H1 (cell line): ENCODE results near the gene PCED1B. TPM values are rescaled to one million over a fixed set of nuclear protein-coding genes. Genes with fewer than 3 reads are reported as not detected.

Source experiments
- CTCF ChIA-PET: fragments of 300-600 bp; sonication (Branson Sonifier 250); formaldehyde crosslinking; loops from one replicate; lab custom pipeline; 2021; ENCODE audit not compliant: partially characterized antibody; lab: Charles Lee
- POLR2A ChIA-PET: fragments of 300-600 bp; sonication (Branson Sonifier 250); formaldehyde crosslinking; loops from one replicate; lab custom pipeline; 2021; ENCODE audit warnings: inconsistent platforms; ENCODE audit not compliant: partially characterized antibody; lab: Charles Lee
- DNase-seq, 2 experiments: peaks; one replicate each; pipeline versions ENCODE4 v3.0.0 to v3.0.0-alpha.2; 2010 to 2022; ENCODE audit warnings: low spot score in 2 of 2, low read depth in 1 of 2, mixed read lengths in 1 of 2
- FAIRE-seq: peaks from 2 replicates; lab custom pipeline; 2011; peaks lifted over from hg19 to GRCh38; lab: Jason Lieb, UNC
- H2AFZ ChIP-seq: 2 replicates; pipeline ENCODE4 v1.8.1; 2012; ENCODE audit warnings: low read length, inconsistent platforms
- H2AK5ac ChIP-seq: 2 replicates; pipeline ENCODE4 v1.6.1; 2013; ENCODE audit warnings: low read depth, low read length
- H2BK120ac ChIP-seq: replicated peaks from 2 replicates; pipeline ENCODE3; 2013; ENCODE audit warnings: low read depth, low read length, inconsistent platforms
- H2BK12ac ChIP-seq: 2 replicates; pipeline ENCODE4 v1.6.1; 2013; ENCODE audit warnings: low read depth, low read length
- H2BK15ac ChIP-seq: 2 replicates; pipeline ENCODE4 v1.6.1; 2013; ENCODE audit warnings: low read length
- H2BK20ac ChIP-seq: 2 replicates; pipeline ENCODE4 v1.6.1; 2013; ENCODE audit warnings: low read length
- H2BK5ac ChIP-seq: 2 replicates; pipeline ENCODE4 v1.6.1; 2013; ENCODE audit warnings: low read depth, low read length
- H3K14ac ChIP-seq: 2 replicates; pipeline ENCODE4 v1.6.1; 2013; ENCODE audit warnings: inconsistent platforms; ENCODE audit not compliant: insufficient read length
- H3K18ac ChIP-seq: 2 replicates; pipeline ENCODE4 v1.6.1; 2013; ENCODE audit warnings: low read length; ENCODE audit errors: extremely low read depth
- H3K23ac ChIP-seq: 2 replicates; pipeline ENCODE4 v1.6.1; 2013; ENCODE audit warnings: inconsistent platforms; ENCODE audit not compliant: insufficient read length
- H3K23me2 ChIP-seq: 2 replicates; pipeline ENCODE4 v1.6.1; 2013; ENCODE audit warnings: low read depth, low read length
- H3K27ac ChIP-seq: 2 replicates; pipeline ENCODE4 v1.6.1; 2011; ENCODE audit warnings: low read depth, low read length, inconsistent platforms
- H3K27me3 ChIP-seq, 4 experiments: replicated peaks in 1 of 4; 1 replicate in 1 of 4; 2 replicates in 3 of 4; pipeline versions ENCODE4 v1.6.1 to v1.8.1; 2011 to 2013; ENCODE audit warnings: low read length in 3 of 4, mild to moderate bottlenecking in 3 of 4, inconsistent platforms in 2 of 4, mixed read lengths in 2 of 4, moderate library complexity in 1 of 4; ENCODE audit not compliant: control insufficient read depth in 3 of 4, insufficient read depth in 3 of 4; ENCODE audit errors: extremely low read depth in 1 of 4
- H3K36me3 ChIP-seq, 4 experiments: 2 replicates each; pipeline versions ENCODE4 v1.6.1 to v1.8.1; 2011 to 2013; ENCODE audit warnings: mild to moderate bottlenecking in 4 of 4, low read length in 3 of 4, moderate library complexity in 2 of 4, control low read depth in 1 of 4, inconsistent platforms in 1 of 4; ENCODE audit not compliant: insufficient read depth in 4 of 4, control insufficient read depth in 2 of 4
- H3K4ac ChIP-seq: replicated peaks from 2 replicates; pipeline ENCODE3; 2013; ENCODE audit warnings: low read length, low read depth, mixed read lengths, inconsistent platforms; ENCODE audit not compliant: insufficient read length
- H3K4me1 ChIP-seq, 4 experiments: replicated peaks in 1 of 4; 1 replicate in 1 of 4; 2 replicates in 3 of 4; pipeline versions ENCODE4 v1.6.1 to v1.8.1; 2011 to 2013; ENCODE audit warnings: low read length in 3 of 4, inconsistent platforms in 2 of 4, mixed read lengths in 1 of 4; ENCODE audit not compliant: insufficient read depth in 4 of 4, control insufficient read depth in 3 of 4
- H3K4me2 ChIP-seq, 2 experiments: 2 replicates each; pipeline versions ENCODE4 v1.6.1 to v1.8.1; 2011 to 2013; ENCODE audit warnings: low read depth in 2 of 2, low read length in 2 of 2, control low read depth in 1 of 2, inconsistent platforms in 1 of 2, mild to moderate bottlenecking in 1 of 2; ENCODE audit not compliant: insufficient read depth in 1 of 2
- H3K4me3 ChIP-seq, 4 experiments: fragments of 200-600, 300-600 bp in 1 of 4; sonication (generic), shearing (Covaris generic), sonication (Bioruptor Twin) in 1 of 4; 2 replicates each; pipeline versions ENCODE4 v1.5.1 to v1.8.1; 2011 to 2016; ENCODE audit warnings: low read length in 4 of 4, low read depth in 3 of 4, control low read depth in 2 of 4, inconsistent platforms in 2 of 4, mild to moderate bottlenecking in 2 of 4, mixed read lengths in 1 of 4, moderate library complexity in 1 of 4; ENCODE audit not compliant: insufficient read depth in 2 of 4; ENCODE audit errors: extremely low read depth in 1 of 4
- H3K56ac ChIP-seq: replicated peaks from 2 replicates; pipeline ENCODE3; 2013; ENCODE audit warnings: low read depth, mild to moderate bottlenecking, mixed read lengths, low read length, inconsistent platforms; ENCODE audit not compliant: insufficient read length
- H3K79me1 ChIP-seq: 2 replicates; pipeline ENCODE4 v1.6.1; 2013; ENCODE audit warnings: low read depth, low read length, control low read depth
- H3K79me2 ChIP-seq, 2 experiments: 2 replicates each; pipeline versions ENCODE4 v1.6.1 to v1.8.1; 2012 to 2013; ENCODE audit warnings: low read length in 2 of 2, mild to moderate bottlenecking in 2 of 2, inconsistent platforms in 1 of 2; ENCODE audit not compliant: insufficient read depth in 2 of 2, control insufficient read depth in 1 of 2
- H3K9ac ChIP-seq, 4 experiments: replicated peaks in 1 of 4; 1 replicate in 1 of 4; 2 replicates in 3 of 4; pipeline versions ENCODE4 v1.6.1 to v1.8.1; 2011 to 2013; ENCODE audit warnings: low read depth in 3 of 4, low read length in 3 of 4, control low read depth in 2 of 4, mild to moderate bottlenecking in 2 of 4, moderate library complexity in 2 of 4, inconsistent platforms in 1 of 4; ENCODE audit errors: extremely low read depth in 1 of 4
- H3K9me3 ChIP-seq, 2 experiments: 2 replicates each; pipeline versions ENCODE4 v1.6.1 to v1.8.1; 2012 to 2013; ENCODE audit warnings: mild to moderate bottlenecking in 2 of 2, moderate library complexity in 2 of 2, control low read depth in 1 of 2, inconsistent platforms in 1 of 2, low read depth in 1 of 2, low read length in 1 of 2, mixed read lengths in 1 of 2; ENCODE audit not compliant: insufficient read depth in 2 of 2
- H4K20me1 ChIP-seq, 2 experiments: replicated peaks in 1 of 2; 2 replicates each; pipeline versions ENCODE3 to v1.8.1; 2011 to 2013; ENCODE audit warnings: inconsistent platforms in 2 of 2, low read length in 2 of 2, mild to moderate bottlenecking in 1 of 2; ENCODE audit not compliant: insufficient read depth in 2 of 2, control insufficient read depth in 1 of 2
- H4K5ac ChIP-seq: 2 replicates; pipeline ENCODE4 v1.6.1; 2013; ENCODE audit warnings: low read length, low read depth, mixed read lengths, inconsistent platforms; ENCODE audit not compliant: insufficient read length
- H4K8ac ChIP-seq: 2 replicates; pipeline ENCODE4 v1.8.0; 2013; ENCODE audit warnings: mild to moderate bottlenecking, moderate library complexity, low read length, inconsistent platforms; ENCODE audit not compliant: insufficient read depth; ENCODE audit errors: extremely low read depth
- H4K91ac ChIP-seq: replicated peaks from 2 replicates; pipeline ENCODE3; 2013; ENCODE audit warnings: low read length, mixed read lengths, inconsistent platforms; ENCODE audit not compliant: insufficient read length
- POLR2AphosphoS5 ChIP-seq: IDR thresholded peaks from 2 replicates; pipeline ENCODE4 v1.6.1; 2011; ENCODE audit warnings: low read depth, low read length
- WGBS, 2 experiments: shearing (Covaris generic) in 1 of 2; methylation state at CpG; one replicate each; pipeline versions ENCODE4 v1.1.6 to v1.1.7; 2013 to 2015; ENCODE audit warnings: low lambda C conversion rate in 2 of 2, mixed read lengths in 2 of 2, inconsistent platforms in 1 of 2, low coverage in 1 of 2, missing lambda C conversion rate in 1 of 2; ENCODE audit not compliant: insufficient replicate concordance in 2 of 2, insufficient coverage in 1 of 2, insufficient read length in 1 of 2; ENCODE audit errors: extremely low coverage in 1 of 2, missing lambda C conversion rate in 1 of 2; 5-methylcytosine and 5-hydroxymethylcytosine counted together
- polyA plus RNA-seq, 7 experiments: library from polyadenylated mRNA; depleted of rRNA in 3 of 7; stranded (reverse) in 5 of 7; unstranded in 2 of 7; fragments of >200 nt in 5 of 7; fragments of 200-250 nt in 2 of 7; gene quantifications; 1 replicate in 5 of 7; 2 replicates in 1 of 7; 4 replicates in 1 of 7; pipeline versions ENCODE4 v1.2.1 to v1.2.3, GENCODE V29; 2011 to 2013; ENCODE audit warnings: missing spikeins in 2 of 7, mixed read lengths in 2 of 7
- total RNA-seq: library from RNA; stranded (reverse); fragmentation: NEBNext Ultra II Directional; extraction: Animal tissue kit (Norgen Biotek cat#: 25700); gene quantifications from 2 replicates; pipeline ENCODE4 v1.2.1, GENCODE V29; 2021

The PCED1B gene
- total and polyA plus RNA-seq, 2 of the 8 experiments (the other 6 are each of a cell fraction or from before 2014, with no cell fraction given) = 4.7 to 5.4 TPM

DNA sequence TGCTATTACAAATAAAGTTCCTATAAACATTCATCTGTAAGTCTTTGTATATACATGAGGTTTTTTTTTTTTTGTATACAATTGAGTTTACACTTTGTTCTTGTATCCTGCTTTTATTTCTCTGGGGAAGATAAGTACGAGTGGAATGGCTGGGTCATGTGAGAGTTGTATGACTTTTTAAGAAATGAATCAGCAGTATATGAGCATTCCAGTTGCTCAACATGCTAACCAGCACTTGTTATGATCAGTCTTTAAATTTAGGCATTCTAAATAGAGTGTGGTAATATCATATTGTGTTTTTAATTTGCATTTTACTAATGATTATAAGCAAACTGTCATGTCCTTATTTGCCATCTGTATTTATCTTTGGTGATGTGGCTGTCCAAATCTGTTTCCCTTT, 45.0 kb downstream of the PCED1B start:
- POLR2A ChIA-PET = no interaction called here
- no peak overlapping the region for H3K56ac ChIP-seq
- H3K36me3 ChIP-seq = no peaks in the 10 kb centered on the region
- H3K27ac ChIP-seq = no peak overlapping the region
- H2BK20ac ChIP-seq = no peak overlapping the region
- H3K27me3 ChIP-seq = no peaks in the 10 kb centered on the region
- no peaks in the 10 kb centered on the region for H3K79me2 ChIP-seq
- no peak overlapping the region for H3K4me3 ChIP-seq
- H4K20me1 ChIP-seq = no peaks in the 10 kb centered on the region
- no peak overlapping the region for H3K4me2 ChIP-seq
- WGBS, 2 experiments = 87% methylated on average over 1 of the region's 1 CpG; no CpG with 5 or more reads in 1 of the 2 experiments
- H2BK120ac ChIP-seq = no peak overlapping the region
- no peak overlapping the region for H2AK5ac ChIP-seq
- no peak overlapping the region for H3K4ac ChIP-seq
- H2BK5ac ChIP-seq = no peak overlapping the region
- H3K23ac ChIP-seq = no peak overlapping the region
- H4K8ac ChIP-seq = no peak overlapping the region
- no peak overlapping the region for H3K14ac ChIP-seq
- no peak for TF ChIP-seq POLR2AphosphoS5
- no peak overlapping the region for H2BK12ac ChIP-seq
- no peak overlapping the region for H4K91ac ChIP-seq
- DNase-seq = no peak
- H3K79me1 ChIP-seq = no peaks in the 10 kb centered on the region
- H4K5ac ChIP-seq = no peak overlapping the region
- H3K23me2 ChIP-seq = no peaks in the 10 kb centered on the region
- H3K4me1 ChIP-seq = no peaks in the 10 kb centered on the region
- CTCF ChIA-PET = no interaction called here
- no peak for FAIRE-seq
- H2AFZ ChIP-seq = no peak overlapping the region
- H3K18ac ChIP-seq = no peak overlapping the region
- no peak overlapping the region for H2BK15ac ChIP-seq
- H3K9ac ChIP-seq = no peak overlapping the region
- H3K9me3 ChIP-seq = no peaks in the 10 kb centered on the region
